GM23248 (cell line): ENCODE results near the gene ARPC2.
"Not testable (repeated sequence)": the region's sequence is repeated elsewhere in the genome, so short reads cannot be mapped to it uniquely, and the experiment has no call there.

Source experiments
- EZH2 ChIP-seq: fragments of 200-600 bp; sonication (generic); IDR thresholded peaks from 2 replicates; pipeline ENCODE4 v1.6.1; 2018; ENCODE audit warnings: antibody characterized with exemption, mild to moderate bottlenecking; ENCODE audit not compliant: insufficient read depth, poor library complexity, severe bottlenecking
- EZH2phosphoT487 ChIP-seq: fragments of 200-600 bp; sonication (generic); IDR thresholded peaks from 2 replicates; pipeline ENCODE4 v1.6.1; 2018; ENCODE audit warnings: antibody characterized with exemption, moderate library complexity, mild to moderate bottlenecking, low read depth; ENCODE audit not compliant: insufficient read depth

DNA sequence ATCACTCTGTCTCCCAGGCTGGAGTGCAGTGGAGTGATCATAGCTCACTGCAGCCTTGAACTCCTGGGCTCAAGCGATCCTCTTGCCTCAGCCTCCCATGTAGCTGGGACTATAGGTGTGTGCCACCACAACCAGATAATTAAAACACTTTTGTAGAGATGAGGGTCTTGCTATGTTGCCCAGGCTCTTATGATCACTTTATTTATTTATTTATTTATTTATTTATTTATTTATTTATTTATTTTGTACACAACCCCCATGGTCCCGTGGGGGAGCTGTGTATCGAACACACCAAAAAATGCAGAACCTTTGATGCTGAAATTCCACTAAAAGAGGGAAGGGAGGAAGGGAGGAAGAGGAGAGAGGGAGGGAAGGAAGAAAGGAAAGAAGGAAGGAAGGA is 45.2 kb upstream of the ARPC2 start:
- TF ChIP-seq EZH2, EZH2phosphoT487: not testable (repeated sequence)
